HG03060 (cell line): ENCODE data around the gene HNRNPF.
"Not testable (repeated sequence)": the region's sequence is repeated elsewhere in the genome, so short reads cannot be mapped to it uniquely, and the experiment has no call there.

Source experiments
- ATAC-seq: cut with Tn5 transposase; IDR thresholded peaks from one replicate; pipeline ENCODE4 v1.9.1; 2021; ENCODE audit warnings: low read depth, moderate number of reproducible peaks; ENCODE audit not compliant: unreplicated experiment

Gene HNRNPF

DNA sequence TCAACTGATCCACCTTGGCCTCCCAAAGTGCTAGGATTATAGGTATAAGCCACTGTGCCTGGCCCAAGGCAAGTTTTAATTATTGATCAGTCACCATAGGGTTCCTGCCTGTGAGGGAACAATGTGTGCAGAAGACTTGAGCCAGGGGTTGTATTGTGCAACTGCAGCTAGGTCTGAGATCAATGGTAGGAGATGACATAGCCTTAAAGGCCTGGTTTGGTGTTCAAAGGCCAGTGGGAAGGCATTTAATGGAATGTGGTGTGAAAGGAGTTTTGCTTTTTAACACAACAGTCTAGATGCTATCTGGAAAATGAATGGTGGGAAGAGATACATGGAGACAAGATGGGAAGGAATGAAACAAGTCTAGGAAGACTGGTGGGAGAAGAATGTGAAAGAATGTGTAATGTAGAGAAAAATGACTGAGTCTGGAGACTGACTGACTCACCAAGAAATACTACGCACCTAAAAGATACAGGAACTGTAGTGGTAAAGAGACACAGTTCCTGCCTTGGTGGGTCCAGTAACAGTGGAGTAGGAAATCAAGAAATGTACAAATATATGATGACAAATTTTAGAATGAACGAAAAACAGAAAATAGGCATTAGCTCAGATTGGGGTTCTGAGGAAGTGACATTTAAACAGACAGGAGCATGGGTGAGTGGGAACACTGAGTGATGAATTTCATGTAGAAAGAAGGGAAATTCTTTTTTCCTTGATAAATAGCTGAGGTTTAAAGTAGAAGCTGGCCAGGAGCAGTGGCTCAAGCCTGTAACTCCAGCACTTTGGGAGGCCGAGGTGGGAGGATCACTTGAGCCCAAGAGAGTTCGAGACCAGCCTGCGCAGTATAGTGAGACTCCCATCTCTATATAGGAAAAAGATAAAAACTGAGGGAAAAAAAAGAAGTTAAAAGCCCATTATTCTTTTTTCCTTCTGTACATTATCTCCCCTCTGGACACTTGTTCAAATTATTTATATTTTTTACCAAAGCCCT lies 9.4 kb downstream of the HNRNPF start:
- no peak for ATAC-seq

- no peak for ATAC-seq
These were observed 10.1 kb downstream of the HNRNPF start for GRCh38 chr10:43398939-43399319.

DNA sequence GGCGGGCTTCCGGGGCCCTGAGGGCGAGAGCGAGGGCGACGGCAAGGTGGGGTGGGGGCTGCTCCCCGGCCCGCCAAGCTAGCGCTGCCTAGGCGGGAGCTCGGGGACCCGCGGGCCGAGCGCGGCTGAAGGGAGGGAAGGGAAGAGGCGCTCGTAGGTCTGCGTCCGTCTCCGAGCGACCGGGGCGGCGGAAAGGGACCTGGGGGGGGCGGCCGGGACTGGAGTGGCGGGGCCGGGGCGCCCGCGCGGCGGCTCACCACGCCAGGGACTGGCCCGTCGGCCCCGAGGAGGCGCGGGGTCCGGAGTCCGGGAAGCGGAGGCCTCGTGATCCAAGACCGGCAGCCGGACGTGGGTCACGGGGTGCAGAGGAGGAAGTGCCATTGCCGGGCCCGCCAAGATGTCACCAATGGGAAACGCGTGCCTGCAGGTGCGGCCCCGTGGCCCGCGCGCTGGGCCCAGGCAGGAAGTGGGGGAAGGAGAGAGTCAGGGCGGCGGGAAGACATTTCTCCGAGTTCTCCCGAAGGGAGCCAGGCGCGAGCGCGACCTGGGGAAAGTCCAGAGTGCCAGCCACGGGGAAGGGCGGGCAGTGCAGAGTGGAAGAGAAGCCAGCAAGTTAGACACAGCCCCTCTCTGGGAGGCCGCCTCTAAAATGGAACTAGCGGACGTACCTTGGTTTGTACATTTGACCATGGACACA lies 11.9 kb downstream of the HNRNPF start:
- peak; percentile 58 for ATAC-seq

GRCh38 chr10:43396061-43396927 lies 12.7 kb downstream of the HNRNPF start:
- peak; percentile 7 for ATAC-seq

GRCh38 chr10:43395571-43396060 lies 13.4 kb downstream of the HNRNPF start:
- no peak for ATAC-seq

- no peak for ATAC-seq
These were observed 14.1 kb downstream of the HNRNPF start for GRCh38 chr10:43394868-43395267.

DNA sequence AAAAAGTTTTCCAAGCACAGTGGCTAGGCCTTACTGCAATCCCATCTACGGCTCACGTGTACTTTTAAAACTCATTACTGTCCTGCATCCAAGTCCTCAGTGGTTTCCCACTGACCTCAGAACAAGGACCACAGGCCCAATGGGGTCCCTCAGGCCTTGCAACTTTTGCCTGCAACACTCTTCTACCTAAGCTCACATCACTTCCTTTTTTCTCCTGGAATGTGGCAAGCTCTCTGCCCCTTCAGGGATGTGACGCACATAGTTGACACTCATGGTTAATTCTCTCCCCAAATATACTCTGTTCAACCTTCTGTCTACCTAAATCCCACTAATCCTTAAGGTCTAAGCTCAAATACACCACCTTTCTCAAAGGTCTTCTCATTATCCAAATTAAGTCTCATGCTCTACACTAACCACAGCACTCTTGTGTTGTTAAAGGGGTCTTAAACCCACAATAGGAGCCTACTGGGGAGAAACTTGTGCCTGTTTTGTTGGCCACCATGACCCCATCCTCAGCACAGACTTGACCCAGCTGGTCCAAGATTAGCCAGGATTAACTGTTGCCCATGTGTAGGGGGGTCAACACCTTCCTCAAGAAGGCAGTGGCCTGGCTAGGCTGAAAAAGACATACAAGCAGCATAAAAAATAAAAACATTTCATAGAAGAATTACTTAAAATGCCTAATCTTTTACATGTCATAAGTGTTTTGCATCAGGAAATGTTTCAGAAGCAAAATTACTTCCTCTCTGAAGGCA lies 15.2 kb downstream of the HNRNPF start:
- ATAC-seq = no peak

DNA sequence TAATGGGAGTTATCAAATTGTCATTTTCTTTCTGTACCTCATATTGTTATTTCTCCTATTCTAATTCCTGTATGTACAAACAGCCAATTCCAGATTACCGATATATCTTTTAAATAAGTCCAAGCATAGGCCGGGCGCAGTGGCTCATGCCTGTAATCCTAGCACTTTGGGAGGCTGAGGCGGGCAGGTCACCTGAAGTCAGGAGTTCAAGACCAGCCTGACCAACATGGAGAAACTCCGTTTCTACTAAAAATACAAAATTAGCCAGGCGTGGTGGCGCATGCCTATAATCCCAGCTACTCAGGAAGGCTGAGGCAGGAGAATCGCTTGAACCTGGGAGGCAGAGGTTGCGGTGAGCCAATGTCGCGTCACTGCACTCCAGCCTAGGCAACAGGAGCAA lies 15.8 kb downstream of the HNRNPF start:
- ATAC-seq = not testable (repeated sequence)

- no peak for ATAC-seq
These were observed 16.2 kb downstream of the HNRNPF start for GRCh38 chr10:43392748-43393147.

DNA sequence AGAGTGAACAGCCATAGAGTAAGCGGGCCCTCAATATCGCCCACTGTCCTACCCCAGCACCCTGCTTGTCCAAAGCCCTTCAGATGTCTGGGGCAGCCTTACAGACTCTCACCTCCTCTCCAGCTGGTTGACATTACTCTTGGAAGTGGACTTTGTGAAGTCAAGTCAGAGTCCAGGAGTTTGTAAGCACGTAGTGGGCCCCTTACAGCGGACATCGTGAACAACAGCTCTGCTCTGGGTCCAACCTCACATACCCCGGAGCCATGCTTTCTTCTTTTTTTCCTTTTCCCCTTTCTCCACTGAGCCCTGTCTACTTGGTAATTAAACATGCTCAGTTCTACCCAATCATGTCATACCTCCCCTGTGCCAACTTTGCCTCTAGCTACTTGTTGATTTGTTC lies 17.5 kb downstream of the HNRNPF start:
- no peak for ATAC-seq

DNA sequence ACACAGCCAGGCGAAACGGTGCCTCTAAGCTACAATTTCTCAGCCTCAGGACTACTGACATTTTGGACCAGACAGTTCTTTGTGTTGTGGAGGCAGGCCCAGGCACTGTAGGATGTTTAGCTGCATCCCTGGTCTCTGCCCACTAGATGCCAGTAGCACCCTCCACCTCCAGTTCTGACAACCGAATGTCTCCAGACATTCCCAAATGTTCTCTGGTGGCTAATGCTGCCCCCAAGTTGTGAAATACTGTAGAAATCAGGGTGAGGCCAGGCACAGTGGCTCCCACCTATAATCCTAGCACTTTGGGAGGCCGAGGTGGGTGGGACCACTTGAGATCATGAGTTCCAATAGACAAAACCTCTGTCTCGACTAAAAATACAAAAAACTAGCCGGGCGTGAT lies 18.2 kb downstream of the HNRNPF start:
- ATAC-seq = no peak

GRCh38 chr10:43390333-43390732 lies 18.7 kb downstream of the HNRNPF start:
- no peak for ATAC-seq

DNA sequence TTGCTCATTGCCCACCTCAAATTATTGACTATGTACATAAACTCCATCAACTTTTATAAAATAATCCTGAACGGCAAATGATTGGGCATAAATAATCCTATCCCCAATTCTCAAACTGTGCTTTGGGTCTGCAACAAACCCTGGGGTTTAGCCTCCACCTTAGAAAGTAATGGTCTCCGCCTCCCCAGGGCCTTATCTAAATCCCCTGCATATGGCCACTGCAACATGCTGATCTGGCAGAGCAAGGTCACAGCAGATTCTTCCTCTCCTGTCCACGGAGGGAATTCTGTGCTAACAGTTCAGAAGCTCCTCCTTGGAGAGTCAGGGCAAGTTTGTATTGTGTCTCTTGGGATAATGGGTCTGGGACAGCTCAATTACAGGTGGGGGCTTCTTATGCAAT lies 19.1 kb downstream of the HNRNPF start:
- no peak for ATAC-seq

- no peak for ATAC-seq
These were observed 21.3 kb downstream of the HNRNPF start for GRCh38 chr10:43387678-43388032.

GRCh38 chr10:43386981-43387677 lies 21.9 kb downstream of the HNRNPF start:
- no peak for ATAC-seq

DNA sequence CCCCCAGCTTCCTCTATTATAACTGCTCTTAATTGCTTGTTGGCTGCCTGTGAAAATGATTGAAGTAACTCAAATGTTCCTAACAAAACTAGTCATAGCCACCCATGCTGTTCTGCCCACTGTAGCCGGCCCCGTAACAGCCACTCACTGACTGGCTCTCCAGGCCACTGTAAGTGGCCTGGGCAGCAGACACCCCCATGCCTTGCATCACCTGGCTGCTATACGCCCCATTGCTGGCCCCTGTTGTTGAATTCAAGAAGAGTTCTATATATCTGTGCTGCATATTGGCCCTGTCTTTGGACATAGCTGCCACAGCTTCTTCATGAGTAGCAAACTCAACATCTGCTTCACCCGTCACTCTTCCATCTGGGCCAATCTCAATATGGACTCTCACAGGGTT lies 22.4 kb downstream of the HNRNPF start:
- no peak for ATAC-seq

DNA sequence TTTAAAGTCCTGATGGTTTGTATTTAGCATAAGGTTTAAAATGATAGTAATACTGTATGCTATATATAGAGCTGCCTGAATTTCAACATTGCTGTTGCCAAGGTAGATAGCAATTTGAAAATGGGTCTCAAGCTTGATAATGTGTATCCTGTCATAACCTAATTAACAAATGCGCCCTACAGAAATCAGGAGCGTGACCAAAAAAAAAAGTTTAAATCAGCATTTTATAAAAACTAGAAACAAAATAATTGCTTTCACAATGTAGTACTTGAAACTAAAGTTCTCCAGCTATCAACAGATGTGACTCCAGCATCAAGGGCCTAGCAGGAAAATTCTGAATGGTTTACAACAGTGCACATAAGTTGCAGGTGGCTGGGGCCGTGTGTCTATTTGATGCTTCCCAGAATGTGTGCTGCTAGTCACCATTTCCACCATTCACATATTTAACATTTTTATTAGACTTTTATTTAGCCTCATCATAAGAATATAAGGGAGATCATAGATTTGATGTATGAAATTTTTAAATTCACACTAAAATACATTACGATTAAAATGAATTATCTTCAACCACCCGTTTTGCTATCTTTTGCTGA lies 23.5 kb downstream of the HNRNPF start:
- ATAC-seq = no peak

DNA sequence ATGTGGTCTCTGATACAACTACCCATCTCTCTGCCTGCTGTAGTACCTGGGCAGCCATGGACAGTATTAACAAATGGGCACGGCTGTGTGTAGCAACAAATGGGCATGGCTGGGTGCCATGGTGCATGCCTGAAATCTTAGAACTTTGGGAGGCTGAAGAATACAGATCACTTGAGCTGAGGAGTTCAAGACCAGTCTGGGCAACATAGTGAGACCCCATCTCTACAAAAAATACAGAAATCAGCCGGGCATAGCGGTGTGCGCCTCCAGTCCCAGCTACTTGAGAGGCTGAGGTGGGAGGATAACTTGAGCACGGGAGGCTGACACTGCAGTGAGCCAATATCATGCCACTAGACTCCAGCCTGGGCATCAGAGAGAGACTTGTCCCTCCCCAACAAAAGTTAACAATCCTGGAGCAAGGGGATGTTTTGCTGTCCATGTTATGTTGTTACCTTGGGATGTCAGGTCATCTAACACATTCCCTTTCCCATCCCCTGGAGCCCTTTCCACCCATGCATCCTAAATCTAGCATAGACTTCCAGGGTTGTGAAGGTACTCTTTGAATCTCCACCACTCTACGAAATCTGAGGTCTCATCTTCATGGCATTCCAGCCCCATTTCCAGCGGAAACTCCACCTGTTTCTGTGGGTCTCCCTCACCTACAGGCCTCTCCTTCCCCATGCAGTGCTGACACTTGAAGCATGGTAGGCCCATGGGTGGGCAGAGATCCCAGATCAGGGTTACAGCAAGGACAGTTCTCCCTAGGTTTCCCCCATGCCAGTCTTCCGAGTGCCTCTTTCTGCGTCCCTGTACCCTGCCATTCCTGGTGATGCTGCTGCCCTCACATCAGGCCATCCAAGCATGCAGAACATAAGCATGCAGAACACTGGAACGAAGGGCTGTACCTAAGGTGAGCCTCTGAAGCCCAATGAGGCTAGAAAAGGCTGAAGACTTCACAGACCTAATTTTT lies 24.4 kb downstream of the HNRNPF start:
- ATAC-seq = no peak
